GM12878 (cell line): ENCODE results near the gene AGAP1. TPM values are rescaled to one million over a fixed set of nuclear protein-coding genes. Genes with fewer than 3 reads are reported as not detected.

Source experiments
- ATAC-seq: fragments of 200-7000 bp; cut with Tn5 transposase; 3 replicates; pipeline ENCODE4 v1.9.1; 2020; ENCODE audit warnings: mild to moderate bottlenecking, moderate library complexity
- BruUV-seq: library from RNA; stranded (reverse); fragments of 400-500 nt; replicated peaks from 2 replicates; lab custom pipeline; 2021; lab: Mats Ljungman, UMichigan
- CTCF ChIA-PET: fragments of 300-600 bp; sonication (Branson Sonifier 250); formaldehyde crosslinking; extraction: SDS; loops from one replicate; lab custom pipeline; 2021; ENCODE audit warnings: inconsistent platforms; lab: Yijun Ruan, JAX
- POLR2A ChIA-PET: fragments of 350-600 bp; formaldehyde crosslinking; extraction: SDS; loops from one replicate; lab custom pipeline; 2021; ENCODE audit warnings: inconsistent platforms; lab: Charles Lee
- RAD21 ChIA-PET: fragments of 300-600 bp; sonication (Branson Sonifier 250); formaldehyde crosslinking; loops from one replicate; lab custom pipeline; 2023; ENCODE audit warnings: antibody characterized with exemption; ENCODE audit not compliant: unreplicated experiment; lab: Charles Lee
- SMC1A ChIA-PET: fragments of 300-600 bp; sonication (Branson Sonifier 250); formaldehyde crosslinking; loops from one replicate; lab custom pipeline; 2023; ENCODE audit not compliant: unreplicated experiment, uncharacterized antibody; lab: Charles Lee
- DNase-seq: peaks from one replicate; pipeline ENCODE4 v3.0.0-alpha.2; 2011; ENCODE audit warnings: low read depth, low spot score
- FAIRE-seq: peaks from 3 replicates; lab custom pipeline; 2011; peaks lifted over from hg19 to GRCh38; lab: Jason Lieb, UNC
- H2AFZ ChIP-seq: 2 replicates; pipeline ENCODE4 v1.6.0; 2011; ENCODE audit warnings: low read depth, low read length, control low read depth; ENCODE audit not compliant: control insufficient read depth
- H3K27ac ChIP-seq: 2 replicates; pipeline ENCODE4 v1.5.1; 2011; ENCODE audit warnings: control low read depth; ENCODE audit not compliant: control insufficient read depth, insufficient read depth
- H3K27me3 ChIP-seq, 2 experiments: replicated peaks in 1 of 2; 2 replicates each; pipeline versions ENCODE4 v1.6.0 to v1.6.1; 2011; ENCODE audit warnings: low read length in 1 of 2; ENCODE audit not compliant: control insufficient read depth in 2 of 2, insufficient read depth in 2 of 2
- H3K36me3 ChIP-seq, 2 experiments: 2 replicates each; pipeline ENCODE4 v1.5.1; 2011; ENCODE audit warnings: low read length in 1 of 2; ENCODE audit not compliant: control insufficient read depth in 2 of 2, insufficient read depth in 2 of 2
- H3K4me1 ChIP-seq: 2 replicates; pipeline ENCODE4 v1.6.1; 2011; ENCODE audit warnings: mild to moderate bottlenecking, low read length, moderate library complexity, mixed read lengths; ENCODE audit not compliant: control insufficient read depth, insufficient read depth
- H3K4me2 ChIP-seq: 2 replicates; pipeline ENCODE4 v1.6.0; 2011; ENCODE audit warnings: control low read depth; ENCODE audit not compliant: control insufficient read depth, insufficient read depth
- H3K4me3 ChIP-seq: fragments of 200-600 bp; sonication (generic); 2 replicates; pipeline ENCODE4 v1.5.1; 2016
- H3K79me2 ChIP-seq: 2 replicates; pipeline ENCODE4 v1.6.0; 2011; ENCODE audit warnings: low read length; ENCODE audit not compliant: control insufficient read depth, insufficient read depth
- H3K9ac ChIP-seq: 2 replicates; pipeline ENCODE4 v1.8.0; 2011; ENCODE audit warnings: low read length, control low read depth, mixed read lengths; ENCODE audit not compliant: control insufficient read depth, insufficient read depth
- H3K9me3 ChIP-seq: replicated peaks from 3 replicates; pipeline ENCODE4 v1.5.1; 2011; ENCODE audit warnings: mild to moderate bottlenecking, low read length; ENCODE audit not compliant: control insufficient read depth, insufficient read depth
- H4K20me1 ChIP-seq: 2 replicates; pipeline ENCODE4 v1.6.0; 2011; ENCODE audit not compliant: control insufficient read depth, insufficient read depth
- ATF3 ChIP-seq: IDR thresholded peaks from 2 replicates; pipeline ENCODE4 v1.6.1; 2011; ENCODE audit warnings: low read depth, mild to moderate bottlenecking, low read length, moderate library complexity, borderline replicate concordance; ENCODE audit errors: extremely low read depth
- E2F8 ChIP-seq: fragments of 450-650 bp; IDR thresholded peaks from 2 replicates; pipeline ENCODE4 v1.6.1; 2018; ENCODE audit warnings: mild to moderate bottlenecking, low read depth, moderate library complexity; ENCODE audit not compliant: partially characterized antibody
- USF2 ChIP-seq: IDR thresholded peaks from 2 replicates; pipeline ENCODE4 v1.6.1; 2011; ENCODE audit warnings: low read depth, low read length, improper control_type of control experiment, borderline replicate concordance
- WGBS: methylation state at CpG from one replicate; pipeline ENCODE4 v1.1.6; 2016; ENCODE audit warnings: low lambda C conversion rate; ENCODE audit not compliant: insufficient replicate concordance, insufficient coverage; ENCODE audit errors: missing lambda C conversion rate; 5-methylcytosine and 5-hydroxymethylcytosine counted together
- in situ Hi-C: fragments of 300-500 bp; cut with MboI; formaldehyde crosslinking; loops from 9 replicates; pipeline ENCODE4 v1.14.3; 2018; ENCODE audit warnings: mixed read lengths
- intact Hi-C: fragments of 100-400 bp; cut with micrococcal nuclease; formaldehyde crosslinking; loops from one replicate; pipeline ENCODE4 v1.14.2; 2022; ENCODE audit not compliant: unreplicated experiment
- polyA plus RNA-seq, 11 experiments: library from polyadenylated mRNA; depleted of rRNA in 4 of 11; unstranded in 6 of 11; stranded (reverse) in 5 of 11; fragments of >200 nt; fragmentation: Nextera tagmentation in 4 of 11; fragmentation: Illumina TruSeq in 1 of 11; extraction: Ambion mirVana in 4 of 11; extraction: Trizol in 1 of 11; gene quantifications; 1 replicate in 1 of 11; 2 replicates in 10 of 11; pipeline versions ENCODE4 v1.2.1 to v1.2.3, GENCODE V29; 2011 to 2016; ENCODE audit warnings: inconsistent platforms in 2 of 11, missing spikeins in 2 of 11, low read depth in 1 of 11
- total RNA-seq, 4 experiments: library from RNA; depleted of rRNA in 3 of 4; stranded (reverse); fragments of >200 nt in 3 of 4; fragmentation: Illumina TruSeq in 1 of 4; extraction: Trizol in 1 of 4; gene quantifications; 2 replicates each; pipeline versions ENCODE4 v1.2.1 to v1.2.3, GENCODE V29; 2013 to 2021

Gene AGAP1
- total and polyA plus RNA-seq, 10 of the 15 experiments (the other 5 are each of a cell fraction or from before 2014, with no cell fraction given), result 0.05 to 0.15 (median 0.06) TPM; not detected in 7

GRCh38 chr2:235723371-235723770 is 229.5 kb downstream of the AGAP1 start:
- Histone ChIP-seq H4K20me1 (no peaks in the 10 kb centered on the region), H3K27ac (no peak overlapping the region), H3K4me1 (no peaks in the 10 kb centered on the region), H3K9me3 (no peaks in the 10 kb centered on the region), H3K4me2 (no peak overlapping the region), H3K36me3 (no peaks in the 10 kb centered on the region), H2AFZ (no peak overlapping the region), H3K9ac (no peak overlapping the region), H3K27me3 (no peaks in the 10 kb centered on the region; a peak in 2 of 4 replicates), H3K79me2 (no peaks in the 10 kb centered on the region), H3K4me3 (no peak overlapping the region)
- in situ Hi-C loops (no loop called here), intact Hi-C loops (no loop called here)
- no peak for ATAC-seq
- RAD21 ChIA-PET, result no interaction called here
- no peak for FAIRE-seq
- SMC1A ChIA-PET, result no interaction called here
- no TSS peak for BruUV-seq
- POLR2A ChIA-PET, result interaction anchor here (0.6 kb wide), 1 partner anchor 523 kb away, joined by 3 read pairs; no protein-coding TSS in a partner anchor
- CTCF ChIA-PET, result interaction anchor here (1.9 kb wide), 1 partner anchor 42 kb away, joined by 6 read pairs; no protein-coding TSS in a partner anchor
- 10% methylated on average over 6 of the region's 6 CpGs for WGBS
- TF ChIP-seq USF2 (no peak), E2F8 (no peak), ATF3 (no peak)
- no peak for DNase-seq
